CD4-positive, alpha-beta T cell treated with Interleukin-1 beta for 1 hour (primary cell): ENCODE measurements around the gene NUDT12.

ENCODE experiments used
- DNase-seq, 2 donors: peaks; one replicate each; pipeline ENCODE4 v3.0.0-alpha.2; 2020 to 2022

Gene NUDT12

DNA sequence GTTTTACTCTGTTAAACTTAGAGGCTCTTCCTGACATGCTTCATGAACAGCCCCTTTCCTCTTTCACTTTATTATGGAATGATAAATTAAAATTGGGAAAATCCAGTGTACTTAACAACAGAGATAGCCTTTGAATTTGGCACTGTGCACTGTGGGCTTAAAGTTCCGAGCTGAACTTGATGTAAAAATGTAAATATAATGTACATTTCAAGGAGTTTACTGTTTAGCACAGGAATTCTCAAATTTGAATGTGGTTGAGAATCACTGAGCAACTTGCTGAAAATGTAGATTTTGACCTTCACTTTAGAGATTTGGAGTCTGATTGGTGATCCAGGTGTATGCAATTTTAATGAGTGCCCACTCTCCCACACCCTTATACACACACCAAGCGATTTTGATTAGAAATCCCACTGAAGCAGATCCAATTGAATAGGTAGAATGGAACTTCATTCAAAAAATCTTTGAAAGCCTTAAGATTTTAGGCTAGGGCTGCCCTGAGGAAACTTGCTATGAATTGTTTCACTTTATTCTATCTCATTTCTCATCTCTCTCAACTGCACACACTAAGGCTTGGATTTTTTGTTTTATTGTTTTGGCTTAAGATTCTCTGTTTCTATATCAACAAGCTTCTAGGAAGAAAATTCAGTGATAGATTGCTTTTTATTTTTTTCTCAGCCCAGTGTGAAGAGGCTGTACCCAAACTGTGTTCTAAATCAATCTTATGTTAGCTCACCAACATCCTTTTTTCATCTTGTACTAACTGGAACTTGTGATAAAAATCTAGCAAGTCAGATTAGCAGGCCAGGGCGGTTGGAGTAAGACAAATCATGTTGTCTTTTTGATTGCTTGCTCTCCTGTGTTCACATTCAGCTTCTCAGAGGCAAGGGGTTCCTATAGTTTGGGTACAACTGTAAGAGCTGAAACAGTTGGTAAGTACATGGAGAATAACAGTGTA, 22.9 kb downstream of the NUDT12 start:
- DNase-seq: no peak

DNA sequence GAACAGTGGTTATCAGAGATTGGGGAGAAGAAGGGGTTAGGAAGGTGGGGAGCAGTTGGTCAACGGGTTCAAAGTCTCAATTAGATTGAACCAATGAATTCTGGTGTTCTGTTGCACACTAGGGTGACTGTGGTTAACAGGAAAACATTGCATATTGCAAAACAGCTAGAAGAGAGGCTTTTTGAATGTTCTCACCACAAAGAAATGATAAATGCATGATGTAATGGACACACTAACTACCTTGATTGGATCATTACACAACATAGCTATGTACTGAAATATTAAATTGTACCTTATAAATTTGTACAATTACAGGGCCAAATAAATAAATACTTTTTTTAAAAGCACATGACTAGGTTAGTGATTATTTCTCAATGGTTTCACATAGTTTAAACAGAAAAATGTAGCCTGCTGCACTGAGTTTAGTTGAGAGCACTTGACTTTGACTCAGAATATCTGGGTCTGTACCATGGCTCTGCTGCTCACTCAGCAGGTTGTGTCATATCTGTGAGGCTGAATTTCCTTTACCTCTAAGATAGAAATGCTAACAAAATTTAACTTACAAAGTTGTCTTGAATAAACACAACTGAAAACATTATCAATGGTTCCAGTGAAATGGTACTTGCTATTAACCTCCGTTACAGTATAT, 30.4 kb downstream of the NUDT12 start:
- DNase-seq: no peak

DNA sequence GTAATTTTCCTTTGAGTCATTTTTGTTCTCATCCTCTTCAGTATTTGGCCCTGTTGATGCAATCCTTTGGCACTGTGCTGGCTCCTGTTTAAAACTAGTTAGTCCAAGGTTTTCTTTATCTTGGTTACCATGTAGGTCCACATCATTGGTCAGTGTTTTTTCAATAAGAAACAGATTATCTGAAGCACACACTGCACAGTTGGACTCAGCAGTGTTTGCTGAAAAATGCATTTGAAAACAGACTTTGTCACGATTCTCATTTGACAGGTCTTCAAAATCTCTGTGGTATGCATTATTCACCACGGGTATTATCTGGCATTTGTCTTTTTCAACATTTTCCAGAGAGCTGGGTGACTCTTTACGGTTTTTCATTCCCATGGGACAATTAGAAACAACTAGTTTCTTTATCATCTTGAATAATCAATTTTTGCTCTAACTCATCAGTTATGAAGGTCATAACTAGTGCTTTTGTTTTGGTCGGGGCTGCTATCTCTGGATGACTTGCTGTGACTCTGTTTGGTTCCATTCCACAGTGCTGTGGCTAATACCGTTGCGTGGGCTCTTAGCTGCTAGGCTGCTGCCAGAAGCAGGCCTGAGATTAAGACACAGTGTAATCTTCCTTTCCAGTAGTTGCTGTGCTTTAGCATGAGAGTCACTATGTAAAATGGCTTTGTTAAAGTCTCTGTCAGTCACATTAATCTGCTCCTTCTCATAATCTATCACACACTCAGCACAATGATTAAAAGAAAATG, 36.2 kb downstream of the NUDT12 start:
- DNase-seq: no peak

DNA sequence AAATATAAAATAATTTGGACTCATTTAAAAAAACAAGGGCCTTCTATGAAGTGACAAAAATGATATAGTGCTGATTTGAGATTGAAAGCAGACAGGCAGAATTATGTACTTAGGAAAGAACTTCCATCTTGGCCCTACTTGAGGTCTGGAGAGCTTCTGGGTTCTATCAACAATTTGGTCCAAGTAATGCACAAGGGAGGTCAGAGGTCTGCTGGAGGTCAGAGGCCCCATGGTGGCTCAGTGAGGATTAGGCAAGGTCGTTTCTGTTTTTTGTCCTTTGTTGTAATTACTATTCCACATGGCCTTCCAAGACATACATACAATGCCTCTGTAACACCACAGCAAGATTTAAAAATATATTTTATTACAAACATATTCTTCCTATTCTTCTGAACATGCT, 37.2 kb downstream of the NUDT12 start:
- DNase-seq: no peak

- no peak for DNase-seq
Observed at GRCh38 chr5:103523319-103523718, 39.3 kb downstream of the NUDT12 start.

- no peak for DNase-seq
Observed at GRCh38 chr5:103522586-103522985, 40.0 kb downstream of the NUDT12 start.

GRCh38 chr5:103519550-103519949, 43.0 kb downstream of the NUDT12 start:
- DNase-seq: no peak

DNA sequence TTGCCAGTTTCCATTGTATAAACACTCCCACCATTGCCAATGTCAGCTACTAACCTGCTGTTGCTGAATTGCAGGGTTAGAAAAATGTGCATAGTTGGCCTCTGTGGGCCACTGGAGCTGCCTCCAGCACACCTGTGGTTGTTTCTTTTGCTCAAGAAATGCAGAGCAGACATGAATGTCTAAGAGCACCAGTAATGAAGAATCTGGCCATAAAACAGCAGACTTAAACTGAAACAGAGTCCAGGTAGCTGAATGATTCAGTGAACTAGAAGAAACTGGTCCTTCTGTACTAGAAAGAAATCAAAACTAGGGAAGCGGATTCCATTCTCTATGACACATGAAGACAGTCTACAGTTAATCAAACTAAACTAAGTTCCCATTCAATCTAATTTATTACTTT, 48.2 kb downstream of the NUDT12 start:
- no peak for DNase-seq

DNA sequence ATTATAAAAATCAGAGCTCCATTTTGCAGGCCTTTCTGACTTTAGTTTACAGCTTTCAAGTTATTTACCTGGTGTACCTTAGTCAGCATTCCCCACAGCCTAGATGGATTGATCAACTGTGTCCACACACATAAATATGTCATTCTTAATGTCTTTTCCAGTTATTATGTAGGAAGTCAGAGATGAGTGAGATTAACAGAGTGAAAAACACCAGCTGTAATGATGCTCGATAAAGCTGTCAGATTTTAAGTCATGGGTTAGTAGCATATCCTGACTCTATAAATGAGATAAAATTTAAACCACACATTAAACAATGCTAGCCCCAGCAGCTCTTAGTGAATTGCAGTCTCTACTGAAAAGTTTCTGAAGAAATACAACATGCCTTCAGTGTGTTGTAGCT, 48.9 kb downstream of the NUDT12 start:
- no peak for DNase-seq

GRCh38 chr5:103512500-103512899, 50.1 kb downstream of the NUDT12 start:
- no peak for DNase-seq

GRCh38 chr5:103511554-103511885, 51.1 kb downstream of the NUDT12 start:
- DNase-seq: no peak

- no peak for DNase-seq
Observed at GRCh38 chr5:103510851-103511553, 51.6 kb downstream of the NUDT12 start.

DNA sequence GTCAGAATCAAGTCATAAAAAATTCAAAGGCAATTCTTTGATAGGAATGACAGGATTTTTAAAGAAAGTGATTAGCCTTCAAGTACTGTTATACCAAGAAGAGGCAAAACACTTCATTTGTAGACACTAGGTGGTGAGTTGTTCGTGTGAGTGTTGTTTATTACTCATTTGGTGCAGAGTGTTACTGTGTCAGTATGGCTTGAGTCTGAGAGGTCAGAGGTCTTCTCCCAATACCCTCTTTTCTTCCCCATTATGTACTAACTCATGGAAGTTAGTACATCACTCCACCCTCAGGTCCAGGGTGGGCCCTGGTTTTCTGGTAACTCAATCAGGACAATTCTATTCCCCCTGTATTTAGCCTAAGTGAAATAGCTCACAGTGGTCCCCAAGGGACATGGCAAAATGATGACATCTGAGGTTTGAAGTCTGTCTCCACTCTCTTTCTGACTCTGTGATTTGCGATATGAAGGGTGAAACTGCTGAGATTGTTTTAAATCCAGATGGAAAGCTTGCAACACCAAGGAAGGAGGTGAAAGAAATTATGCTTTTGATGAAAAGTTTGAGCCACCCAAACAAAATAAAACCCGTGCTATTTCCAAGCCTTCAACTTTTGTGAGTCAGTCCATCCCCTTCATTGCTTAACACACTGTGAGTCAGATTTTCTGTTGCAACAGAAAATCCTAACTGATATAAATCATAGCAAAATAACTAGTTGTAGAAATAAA, 56.8 kb downstream of the NUDT12 start:
- no peak for DNase-seq

DNA sequence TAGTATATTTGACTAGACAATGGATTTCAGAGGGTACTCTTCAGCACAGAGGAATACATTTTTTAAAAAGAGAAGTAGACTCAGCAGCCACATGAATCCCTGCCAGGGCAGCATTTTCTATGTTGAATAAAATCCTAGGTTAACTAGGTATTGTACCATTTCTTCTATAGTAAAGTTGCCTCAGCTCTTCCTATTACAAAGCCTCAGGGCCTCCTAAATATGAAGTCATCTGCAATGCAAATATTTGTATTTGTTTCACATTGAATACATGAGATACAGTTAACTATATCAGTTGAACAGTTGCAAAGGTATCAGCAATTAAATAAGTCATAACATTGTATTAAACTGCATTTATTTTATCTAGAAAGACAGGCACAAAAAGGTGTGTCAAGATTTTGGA, 59.5 kb downstream of the NUDT12 start:
- no peak for DNase-seq

DNA sequence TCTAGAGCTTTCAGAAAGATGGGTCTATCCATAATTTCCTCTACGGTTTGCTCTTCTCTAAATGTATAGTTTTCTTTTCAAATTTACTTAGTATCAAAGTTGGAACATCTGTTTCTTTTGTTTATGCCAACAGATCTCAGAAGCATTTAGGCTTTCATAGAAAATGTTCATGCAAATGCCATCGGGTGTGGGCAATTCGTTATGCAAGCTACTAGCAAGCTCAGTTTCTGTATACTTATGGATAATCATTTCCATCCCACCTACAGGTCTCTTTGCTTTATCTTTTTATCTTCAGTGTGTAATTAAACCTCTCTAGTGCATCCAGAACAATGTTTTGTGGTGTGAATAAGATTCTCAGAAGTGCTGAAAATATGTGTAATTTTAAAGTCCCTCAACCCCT, 59.9 kb downstream of the NUDT12 start:
- DNase-seq: no peak
